Mesendoderm (in vitro differentiated cells): ENCODE measurements around the gene ERFL.

Experiments used
- DNase-seq: peaks from one replicate; pipeline ENCODE4 v3.0.0; 2013
- H2AK5ac ChIP-seq: 2 replicates; pipeline ENCODE4 v1.6.1; 2013; ENCODE audit warnings: low read length, inconsistent platforms
- H2BK120ac ChIP-seq: 2 replicates; pipeline ENCODE4 v1.6.1; 2013; ENCODE audit warnings: low read depth, mild to moderate bottlenecking, low read length, moderate library complexity, mixed read lengths
- H2BK15ac ChIP-seq: replicated peaks from 2 replicates; pipeline ENCODE4 v1.6.1; 2013; ENCODE audit warnings: low read depth, mild to moderate bottlenecking, moderate library complexity
- H2BK5ac ChIP-seq: 2 replicates; pipeline ENCODE4 v1.6.1; 2013; ENCODE audit warnings: low read length, inconsistent platforms
- H3K18ac ChIP-seq: 2 replicates; pipeline ENCODE4 v1.6.1; 2013; ENCODE audit warnings: mild to moderate bottlenecking, low read length, mixed read lengths
- H3K23ac ChIP-seq: one replicate; pipeline ENCODE4 v1.6.1; 2013; ENCODE audit warnings: low read length
- H3K27ac ChIP-seq: 2 replicates; pipeline ENCODE4 v1.5.1; 2013; ENCODE audit warnings: low read depth, mild to moderate bottlenecking, inconsistent platforms, low read length, moderate library complexity
- H3K27me3 ChIP-seq: 2 replicates; pipeline ENCODE4 v1.6.1; 2013; ENCODE audit warnings: low read length, control low read depth, mild to moderate bottlenecking, inconsistent platforms; ENCODE audit not compliant: insufficient read depth, poor library complexity
- H3K36me3 ChIP-seq: 2 replicates; pipeline ENCODE4 v1.6.1; 2013; ENCODE audit warnings: low read length, inconsistent platforms; ENCODE audit not compliant: control insufficient read depth, insufficient read depth
- H3K4ac ChIP-seq: one replicate; pipeline ENCODE4 v1.6.1; 2013; ENCODE audit warnings: low read depth, mild to moderate bottlenecking, low read length, moderate library complexity
- H3K4me1 ChIP-seq: 2 replicates; pipeline ENCODE4 v1.6.1; 2013; ENCODE audit warnings: low read depth, low read length, inconsistent platforms; ENCODE audit not compliant: control insufficient read depth
- H3K4me2 ChIP-seq: 2 replicates; pipeline ENCODE4 v1.6.1; 2013; ENCODE audit warnings: low read length
- H3K4me3 ChIP-seq: 2 replicates; pipeline ENCODE4 v1.5.1; 2013; ENCODE audit warnings: mild to moderate bottlenecking, low read length
- H3K56ac ChIP-seq: one replicate; pipeline ENCODE4 v1.6.1; 2013; ENCODE audit warnings: low read length
- H3K79me1 ChIP-seq: 2 replicates; pipeline ENCODE4 v1.6.1; 2013; ENCODE audit warnings: low read length, inconsistent platforms
- H3K79me2 ChIP-seq: 2 replicates; pipeline ENCODE4 v1.6.1; 2013; ENCODE audit warnings: mild to moderate bottlenecking, low read length; ENCODE audit not compliant: control insufficient read depth, insufficient read depth
- H3K9ac ChIP-seq: 2 replicates; pipeline ENCODE4 v1.6.1; 2013; ENCODE audit warnings: low read length, inconsistent platforms
- H4K5ac ChIP-seq: one replicate; pipeline ENCODE4 v1.6.1; 2013; ENCODE audit warnings: low read length
- H4K8ac ChIP-seq: one replicate; pipeline ENCODE4 v1.6.1; 2013; ENCODE audit warnings: low read depth, mild to moderate bottlenecking, control low read depth, low read length, moderate library complexity
- WGBS: extraction: QIAGEN DNeasy Blood & Tissue Kit; methylation state at CpG from one replicate; pipeline ENCODE4 v1.1.7; 2013; ENCODE audit warnings: low lambda C conversion rate, missing lambda C conversion rate; ENCODE audit not compliant: insufficient coverage; ENCODE audit errors: extremely low coverage; 5-methylcytosine and 5-hydroxymethylcytosine counted together

The ERFL gene

GRCh38 chr19:41951686-41952172 lies 23.5 kb upstream of the ERFL start:
- Histone ChIP-seq H3K27me3 (no peaks in the 10 kb centered on the region), H4K5ac (no peak overlapping the region), H3K79me1 (no peaks in the 10 kb centered on the region), H3K56ac (peak overlapping the region; percentile 79), H3K9ac (peak overlapping the region; percentile 47), H3K79me2 (no peaks in the 10 kb centered on the region), H2BK120ac (no peak overlapping the region), H3K4me1 (no peaks in the 10 kb centered on the region), H3K23ac (no peak overlapping the region), H3K4me3 (no peak overlapping the region), H2BK5ac (no peak overlapping the region), H2AK5ac (no peak overlapping the region), H3K4ac (no peak overlapping the region), H3K18ac (no peak overlapping the region), H4K8ac (no peak overlapping the region), H3K36me3 (no peaks in the 10 kb centered on the region), H2BK15ac (no peak overlapping the region), H3K4me2 (peak overlapping the region; percentile 83), H3K27ac (no peak overlapping the region)
- WGBS: no CpG with 5 or more reads among the region's 12 CpGs
- DNase-seq: peak; percentile 86

- H2AK5ac ChIP-seq: no peak overlapping the region
- H3K23ac ChIP-seq: no peak overlapping the region
- H3K9ac ChIP-seq: no peak overlapping the region
- H3K36me3 ChIP-seq: no peaks in the 10 kb centered on the region
- H2BK5ac ChIP-seq: no peak overlapping the region
- no peak overlapping the region for H3K4ac ChIP-seq
- no peaks in the 10 kb centered on the region for H3K4me1 ChIP-seq
- H4K8ac ChIP-seq: no peak overlapping the region
- no peak overlapping the region for H4K5ac ChIP-seq
- no peaks in the 10 kb centered on the region for H3K79me2 ChIP-seq
- no CpG with 5 or more reads among the region's 3 CpGs for WGBS
- no peak overlapping the region for H3K4me2 ChIP-seq
- DNase-seq: no peak
- H3K56ac ChIP-seq: no peak overlapping the region
- H3K18ac ChIP-seq: no peak overlapping the region
- H3K79me1 ChIP-seq: no peaks in the 10 kb centered on the region
- H3K27me3 ChIP-seq: no peaks in the 10 kb centered on the region
- H2BK120ac ChIP-seq: no peak overlapping the region
- no peak overlapping the region for H3K4me3 ChIP-seq
- H2BK15ac ChIP-seq: no peak overlapping the region
- no peak overlapping the region for H3K27ac ChIP-seq
Observed at GRCh38 chr19:41947091-41947490, 18.8 kb upstream of the ERFL start.

GRCh38 chr19:41945135-41945766 lies 17.0 kb upstream of the ERFL start:
- H3K9ac ChIP-seq: no peak overlapping the region
- no peaks in the 10 kb centered on the region for H3K36me3 ChIP-seq
- H3K4me3 ChIP-seq: no peak overlapping the region
- no peaks in the 10 kb centered on the region for H3K79me1 ChIP-seq
- no peak overlapping the region for H2BK5ac ChIP-seq
- H3K27me3 ChIP-seq: peaks cover 11% of the 10 kb centered on the region
- H3K79me2 ChIP-seq: no peaks in the 10 kb centered on the region
- no peak overlapping the region for H4K5ac ChIP-seq
- no peak overlapping the region for H3K23ac ChIP-seq
- no peak for DNase-seq
- H2BK120ac ChIP-seq: no peak overlapping the region
- H3K56ac ChIP-seq: no peak overlapping the region
- H4K8ac ChIP-seq: no peak overlapping the region
- no peak overlapping the region for H3K27ac ChIP-seq
- no peak overlapping the region for H3K18ac ChIP-seq
- no CpG with 5 or more reads among the region's 8 CpGs for WGBS
- H3K4me1 ChIP-seq: no peaks in the 10 kb centered on the region
- no peak overlapping the region for H2BK15ac ChIP-seq
- H3K4me2 ChIP-seq: no peak overlapping the region
- H2AK5ac ChIP-seq: no peak overlapping the region
- H3K4ac ChIP-seq: no peak overlapping the region

- Histone ChIP-seq H3K36me3 (no peaks in the 10 kb centered on the region), H4K5ac (no peak overlapping the region), H2BK120ac (no peak overlapping the region), H3K79me2 (no peaks in the 10 kb centered on the region), H3K9ac (no peak overlapping the region), H4K8ac (no peak overlapping the region), H3K56ac (no peak overlapping the region), H3K27me3 (peaks cover 11% of the 10 kb centered on the region), H3K4me2 (no peak overlapping the region), H3K4me3 (no peak overlapping the region), H2BK5ac (no peak overlapping the region), H2BK15ac (no peak overlapping the region), H3K23ac (no peak overlapping the region), H3K4ac (no peak overlapping the region), H2AK5ac (no peak overlapping the region), H3K4me1 (no peaks in the 10 kb centered on the region), H3K27ac (no peak overlapping the region), H3K18ac (no peak overlapping the region), H3K79me1 (no peaks in the 10 kb centered on the region)
- no CpG with 5 or more reads among the region's 2 CpGs for WGBS
- DNase-seq: no peak
Observed at GRCh38 chr19:41944336-41944735, 16.1 kb upstream of the ERFL start.

GRCh38 chr19:41941410-41942202 lies 13.4 kb upstream of the ERFL start:
- H3K27me3 ChIP-seq: peaks cover 20% of the 10 kb centered on the region
- H4K8ac ChIP-seq: no peak overlapping the region
- H3K4me3 ChIP-seq: no peak overlapping the region

More at GRCh38 chr19:41941410-41942202, 13.4 kb upstream of the ERFL start:
- H3K27ac ChIP-seq: no peak overlapping the region
- no peak for DNase-seq
- H3K56ac ChIP-seq: no peak overlapping the region
- H4K5ac ChIP-seq: no peak overlapping the region
- H3K4me1 ChIP-seq: no peaks in the 10 kb centered on the region
- H3K9ac ChIP-seq: no peak overlapping the region
- no peak overlapping the region for H3K4me2 ChIP-seq
- no peak overlapping the region for H2BK15ac ChIP-seq
- no peak overlapping the region for H2BK5ac ChIP-seq
- no peak overlapping the region for H3K18ac ChIP-seq
- H3K79me1 ChIP-seq: no peaks in the 10 kb centered on the region
- WGBS: no CpG with 5 or more reads among the region's 9 CpGs
- H2AK5ac ChIP-seq: no peak overlapping the region
- no peak overlapping the region for H3K4ac ChIP-seq
- no peaks in the 10 kb centered on the region for H3K79me2 ChIP-seq
- no peak overlapping the region for H2BK120ac ChIP-seq
- H3K23ac ChIP-seq: no peak overlapping the region
- no peaks in the 10 kb centered on the region for H3K36me3 ChIP-seq
